PC-3 (cell line): ENCODE measurements around the gene CCNK.

Source experiments
- EZH2 ChIP-seq: fragments of 300-600 bp; sonication (generic); IDR thresholded peaks from one replicate; pipeline ENCODE4 v1.6.1; 2017; ENCODE audit warnings: antibody characterized with exemption, mild to moderate bottlenecking, low read length; ENCODE audit not compliant: unreplicated experiment
- TF ChIP-seq, protein P1 (sequence below): fragments of 300-600 bp; sonication (generic); conservative IDR thresholded peaks from 2 replicates; pipeline ENCODE4 v1.5.1; 2017; ENCODE audit warnings: antibody characterized with exemption, low read depth, mild to moderate bottlenecking, low read length

DNA sequence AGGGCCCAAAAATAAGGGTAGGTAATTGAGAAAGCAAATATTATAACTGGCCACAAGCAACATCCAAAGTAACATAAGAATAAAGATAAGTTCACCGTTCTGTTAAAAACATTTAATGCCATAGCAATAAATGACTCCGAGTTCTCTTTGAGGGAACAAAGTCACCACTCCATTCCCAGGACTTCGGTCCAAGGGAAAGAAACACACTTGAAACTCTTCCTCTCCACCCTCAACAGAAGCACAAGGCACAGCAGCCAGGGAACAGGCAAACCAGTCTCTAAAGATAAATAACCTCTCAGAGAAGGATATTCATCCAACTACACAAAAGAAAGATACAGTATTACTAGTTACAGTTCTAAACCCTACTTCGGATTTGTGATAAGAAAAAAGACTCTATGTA lies 3.1 kb upstream of the CCNK start:
- TF ChIP-seq, protein P1, sequence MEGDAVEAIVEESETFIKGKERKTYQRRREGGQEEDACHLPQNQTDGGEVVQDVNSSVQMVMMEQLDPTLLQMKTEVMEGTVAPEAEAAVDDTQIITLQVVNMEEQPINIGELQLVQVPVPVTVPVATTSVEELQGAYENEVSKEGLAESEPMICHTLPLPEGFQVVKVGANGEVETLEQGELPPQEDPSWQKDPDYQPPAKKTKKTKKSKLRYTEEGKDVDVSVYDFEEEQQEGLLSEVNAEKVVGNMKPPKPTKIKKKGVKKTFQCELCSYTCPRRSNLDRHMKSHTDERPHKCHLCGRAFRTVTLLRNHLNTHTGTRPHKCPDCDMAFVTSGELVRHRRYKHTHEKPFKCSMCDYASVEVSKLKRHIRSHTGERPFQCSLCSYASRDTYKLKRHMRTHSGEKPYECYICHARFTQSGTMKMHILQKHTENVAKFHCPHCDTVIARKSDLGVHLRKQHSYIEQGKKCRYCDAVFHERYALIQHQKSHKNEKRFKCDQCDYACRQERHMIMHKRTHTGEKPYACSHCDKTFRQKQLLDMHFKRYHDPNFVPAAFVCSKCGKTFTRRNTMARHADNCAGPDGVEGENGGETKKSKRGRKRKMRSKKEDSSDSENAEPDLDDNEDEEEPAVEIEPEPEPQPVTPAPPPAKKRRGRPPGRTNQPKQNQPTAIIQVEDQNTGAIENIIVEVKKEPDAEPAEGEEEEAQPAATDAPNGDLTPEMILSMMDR = no peak
- TF ChIP-seq EZH2 = no peak
